Medulla oblongata (tissue), 1 donor: ENCODE measurements around the gene SAMD10.
"Not testable (repeated sequence)": the region's sequence is repeated elsewhere in the genome, so short reads cannot be mapped to it uniquely, and the experiment has no call there.

Source experiments
- DNase-seq: peaks from one replicate; pipeline ENCODE4 v3.0.0-alpha.2; 2015; ENCODE audit errors: extremely low spot score

The SAMD10 gene

DNA sequence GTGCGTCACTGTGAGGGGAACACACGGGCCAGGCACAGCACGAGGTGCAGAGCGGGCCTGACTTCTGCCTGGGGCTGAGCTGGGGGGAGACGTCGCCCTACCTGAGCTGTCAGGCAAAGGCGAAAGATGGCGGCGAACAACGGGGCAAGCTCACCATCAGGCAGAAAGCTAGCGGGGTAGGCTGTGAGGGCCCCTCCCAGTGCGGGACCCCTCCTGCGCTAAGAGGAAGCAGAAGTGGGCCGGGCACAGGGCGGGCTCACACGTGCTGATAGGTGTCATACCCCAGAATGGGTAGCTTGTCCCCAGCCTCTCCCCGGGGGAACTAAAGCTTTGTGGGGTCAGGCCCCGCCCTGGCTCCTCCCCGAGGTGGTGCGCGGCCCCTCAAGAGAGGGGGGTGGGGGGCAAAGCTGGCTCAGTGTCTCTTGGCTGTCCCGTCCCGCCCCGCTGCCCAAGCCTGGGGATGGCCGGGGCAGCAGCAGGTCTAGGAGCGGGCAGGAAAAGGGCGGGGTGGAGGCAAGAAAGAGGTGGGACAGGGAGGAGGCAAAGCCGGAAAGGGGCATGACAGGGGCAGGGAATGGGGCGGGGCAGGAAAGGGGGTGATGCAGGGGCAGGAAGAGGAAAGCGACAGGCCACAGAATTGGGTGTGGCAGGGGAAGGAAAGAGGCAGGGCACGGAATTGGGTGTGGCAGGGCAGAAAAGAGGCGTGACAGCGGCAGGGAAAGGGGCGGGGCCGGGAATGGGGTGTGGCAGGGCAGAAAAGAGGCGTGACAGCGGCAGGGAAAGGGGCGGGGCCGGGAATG, 38.0 kb downstream of the SAMD10 start:
- no peak for DNase-seq

DNA sequence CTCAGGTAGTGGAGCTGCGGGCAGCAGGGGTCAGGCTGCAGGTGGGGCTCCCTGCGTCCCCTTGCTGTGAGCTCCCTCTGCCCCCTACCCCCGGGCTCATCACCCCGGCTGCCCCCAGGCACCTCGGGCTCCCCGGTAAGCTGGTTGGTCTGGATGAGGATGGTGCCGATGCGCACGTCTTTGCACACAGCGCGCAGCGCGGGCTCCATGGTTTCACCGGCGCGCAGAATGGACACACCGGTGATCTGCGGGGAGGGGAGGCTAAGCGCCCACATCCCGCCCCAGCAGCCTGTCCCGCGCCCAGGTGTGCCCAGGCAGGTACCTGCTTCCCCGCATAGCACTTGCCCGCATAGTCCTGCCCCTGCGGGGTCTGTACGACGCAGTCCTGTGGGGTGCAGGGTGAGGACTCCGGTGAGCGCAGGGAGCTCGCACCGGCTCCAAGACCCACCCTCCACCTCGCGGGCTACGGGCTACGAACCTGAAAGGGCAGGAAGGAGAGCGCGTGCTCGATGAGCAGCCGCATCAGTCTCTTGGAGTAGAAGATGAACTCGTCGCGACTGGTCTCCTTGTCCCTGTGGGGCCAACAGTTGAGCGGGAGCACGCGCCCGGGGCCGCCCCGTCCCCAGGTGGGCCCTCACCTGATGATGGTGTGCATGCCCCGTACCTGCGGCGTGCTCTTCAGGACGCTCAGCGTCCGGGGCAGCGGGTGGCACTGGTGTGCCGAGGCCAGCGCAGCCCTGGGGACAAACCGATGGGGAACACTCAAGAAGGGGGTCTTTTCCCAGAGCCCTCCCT, 38.8 kb downstream of the SAMD10 start:
- no peak for DNase-seq

DNA sequence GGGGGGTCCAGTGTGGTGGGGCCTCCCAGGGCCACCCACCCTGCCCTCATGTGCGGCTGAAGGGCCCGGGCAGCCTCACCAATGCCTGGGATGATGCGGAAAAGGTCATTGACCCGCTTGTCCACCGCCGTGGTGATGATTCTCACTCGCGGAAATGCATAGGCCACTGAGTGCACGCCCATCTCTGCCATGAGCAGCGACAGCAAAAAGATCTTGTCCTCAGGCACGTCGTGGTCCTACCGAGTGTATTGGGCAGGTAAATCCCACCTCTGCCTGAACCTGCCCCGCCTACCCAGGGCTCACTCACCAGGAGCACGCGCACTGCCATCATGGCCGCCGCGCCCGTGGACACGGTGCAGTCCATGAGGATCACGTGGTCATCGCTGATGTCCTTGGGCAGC, 39.4 kb downstream of the SAMD10 start:
- no peak for DNase-seq

DNA sequence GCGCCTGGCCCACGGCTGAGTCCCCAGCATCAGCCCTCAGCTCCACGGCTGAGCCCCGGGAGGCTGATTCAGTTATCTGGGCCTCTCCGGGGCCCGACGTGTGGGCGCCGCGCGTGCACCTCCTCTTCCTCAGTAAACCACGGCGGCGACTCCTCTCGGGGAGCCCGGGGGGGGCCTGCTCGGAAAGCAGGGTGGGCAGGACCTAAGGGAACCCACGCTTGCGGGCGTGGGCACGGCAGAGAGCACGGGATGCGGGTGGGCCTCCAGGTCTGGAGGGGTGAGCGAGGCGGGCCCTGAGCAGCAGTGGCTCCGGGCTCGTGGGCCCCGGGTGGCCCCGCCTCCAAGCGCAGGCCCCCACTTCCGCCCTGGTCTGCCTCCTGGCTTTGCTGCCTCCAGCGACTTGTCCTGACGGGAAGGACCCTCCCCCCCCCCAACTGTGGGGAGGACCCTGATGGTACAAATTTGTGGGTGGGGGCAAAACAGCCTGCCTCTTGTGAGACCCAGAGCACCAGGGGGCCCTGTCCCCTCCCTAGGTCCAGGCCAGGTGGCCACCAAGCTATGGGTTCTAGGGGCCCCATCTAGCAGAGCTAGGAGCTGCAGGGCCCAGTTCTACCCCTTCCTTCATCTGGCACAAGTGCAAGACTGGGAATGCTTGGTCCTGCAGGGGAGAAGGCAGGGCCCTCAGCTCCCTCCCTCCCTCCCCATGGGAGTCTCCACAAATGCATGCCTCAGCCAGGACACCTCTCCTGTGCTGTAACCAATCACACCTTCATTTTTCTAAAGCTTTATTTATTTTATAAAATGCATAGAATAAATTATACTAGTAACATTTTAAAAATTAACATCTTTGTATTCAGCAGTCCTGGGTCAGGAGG, 40.1 kb downstream of the SAMD10 start:
- no peak for DNase-seq

DNA sequence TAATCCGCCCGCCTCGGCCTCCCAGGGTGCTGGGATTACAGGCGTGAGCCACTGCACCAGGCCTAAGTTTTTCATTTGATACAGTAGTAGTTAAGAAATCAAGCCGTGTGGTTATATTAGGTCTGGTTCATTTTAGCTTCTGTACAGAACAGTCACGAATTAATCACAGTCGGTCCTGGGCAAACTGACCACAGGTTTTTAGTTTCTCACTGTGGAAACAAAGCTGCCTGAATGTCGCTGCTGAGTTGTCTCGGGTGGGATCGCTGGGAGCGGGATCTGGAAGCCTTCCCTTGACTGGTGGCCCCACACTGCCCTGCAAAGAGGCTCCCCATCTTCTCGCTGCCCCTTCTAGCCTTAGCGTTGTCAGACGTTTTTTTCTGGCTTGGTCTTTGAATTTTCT, 41.8 kb downstream of the SAMD10 start:
- DNase-seq: no peak

DNA sequence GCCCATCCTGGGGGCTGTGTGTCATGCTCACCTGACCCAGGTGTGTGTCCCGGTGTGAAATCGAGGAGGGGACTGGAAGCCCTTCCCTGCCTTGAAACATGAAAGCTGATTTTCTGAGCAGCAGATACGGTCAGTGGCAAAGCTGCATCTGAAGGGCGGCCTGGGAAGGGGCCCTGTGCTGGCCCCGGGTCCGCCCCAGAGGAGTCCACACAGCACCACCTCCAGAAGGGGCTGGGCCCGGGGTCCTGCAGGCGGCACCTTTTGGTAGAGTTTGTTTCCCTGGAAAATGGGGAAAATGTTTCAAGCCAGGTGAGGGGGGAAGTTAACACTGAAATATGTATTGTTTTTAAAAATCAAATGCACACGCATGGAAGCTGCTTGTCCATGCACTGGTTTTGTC, 44.0 kb downstream of the SAMD10 start:
- DNase-seq: no peak

DNA sequence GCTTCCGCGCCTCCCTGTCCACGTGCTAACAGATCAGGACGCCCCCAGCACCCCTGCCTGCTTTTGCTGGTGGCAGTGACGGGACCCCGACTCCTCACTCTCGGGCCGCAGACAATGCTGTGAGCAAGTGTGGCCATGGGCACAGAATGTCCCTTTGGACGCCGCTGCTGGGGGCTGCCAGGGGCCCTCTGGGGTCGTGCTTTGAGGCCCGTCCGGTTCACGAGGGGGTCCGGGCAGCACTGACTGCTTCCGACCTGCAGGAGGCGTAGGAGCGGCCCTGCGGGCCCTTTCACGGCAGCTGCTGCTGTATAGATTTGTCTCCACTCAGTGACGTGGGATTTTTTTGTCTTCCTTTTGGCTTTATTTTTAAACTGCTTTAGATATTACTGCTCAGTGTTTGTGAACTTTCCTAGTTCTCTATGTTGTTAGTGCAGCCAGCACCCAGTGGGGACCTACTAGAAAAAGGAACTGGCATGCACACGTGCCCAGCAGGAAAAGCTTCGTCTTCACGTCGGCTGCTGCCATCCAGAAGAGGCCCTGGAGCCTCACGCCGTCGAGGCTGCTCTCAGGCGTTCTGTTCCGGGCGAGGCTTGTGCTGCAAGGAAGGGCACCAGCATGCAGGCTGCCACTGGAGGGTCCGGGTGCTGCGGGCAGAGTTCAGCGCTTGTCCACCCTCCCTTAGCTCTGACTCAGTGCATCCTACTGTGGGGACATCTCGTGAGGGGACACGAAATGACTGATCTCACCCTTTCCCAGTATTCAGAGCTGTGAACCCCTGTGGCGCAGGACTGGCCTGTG, 45.0 kb downstream of the SAMD10 start:
- DNase-seq: no peak

DNA sequence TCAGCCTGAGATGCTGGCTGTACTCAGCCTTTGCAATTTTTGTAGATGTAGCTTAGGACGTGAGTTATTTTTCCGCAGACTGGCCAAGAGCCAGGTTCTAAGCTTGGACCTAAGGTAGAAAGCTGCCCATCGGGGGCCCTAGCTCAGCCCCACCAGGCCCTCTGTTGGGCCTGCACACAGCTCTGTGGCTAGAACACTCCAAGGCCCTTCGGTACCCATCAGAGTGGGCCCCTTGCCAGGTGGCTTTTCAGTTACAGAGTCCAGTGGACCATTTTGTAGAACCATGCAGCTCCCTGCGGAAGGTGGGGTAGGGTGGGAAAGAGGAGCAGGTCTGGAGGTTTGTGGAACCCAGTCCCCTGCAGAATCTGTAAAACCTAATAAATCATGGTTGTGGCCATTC, 45.8 kb downstream of the SAMD10 start:
- DNase-seq: no peak

DNA sequence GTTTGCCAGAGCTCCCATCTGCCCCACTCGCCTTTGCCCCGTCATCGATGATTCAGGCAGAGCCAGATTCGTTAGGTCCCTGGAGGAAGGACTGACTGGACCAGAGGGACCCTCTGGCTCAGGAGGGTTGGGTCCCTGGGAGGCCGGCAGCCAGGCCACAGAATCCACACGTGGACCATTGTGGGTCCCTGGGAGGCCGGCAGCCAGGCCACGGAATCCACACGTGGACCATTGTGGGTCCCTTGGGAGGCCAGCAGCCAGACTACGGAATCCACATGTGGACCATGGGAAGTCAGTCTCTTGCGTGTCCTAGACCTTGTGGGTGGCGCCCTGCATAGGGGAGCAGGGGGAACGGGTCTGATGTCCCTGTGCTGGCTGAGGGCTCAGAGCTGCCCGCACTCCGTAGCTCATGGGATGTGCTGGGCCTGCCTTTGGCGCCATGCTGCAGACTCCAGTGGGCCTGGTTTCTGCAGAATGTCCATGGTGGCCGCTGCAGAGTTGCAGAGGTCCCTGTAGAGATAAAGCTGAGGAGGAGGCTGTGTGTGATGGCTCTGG, 46.8 kb downstream of the SAMD10 start:
- no peak for DNase-seq

DNA sequence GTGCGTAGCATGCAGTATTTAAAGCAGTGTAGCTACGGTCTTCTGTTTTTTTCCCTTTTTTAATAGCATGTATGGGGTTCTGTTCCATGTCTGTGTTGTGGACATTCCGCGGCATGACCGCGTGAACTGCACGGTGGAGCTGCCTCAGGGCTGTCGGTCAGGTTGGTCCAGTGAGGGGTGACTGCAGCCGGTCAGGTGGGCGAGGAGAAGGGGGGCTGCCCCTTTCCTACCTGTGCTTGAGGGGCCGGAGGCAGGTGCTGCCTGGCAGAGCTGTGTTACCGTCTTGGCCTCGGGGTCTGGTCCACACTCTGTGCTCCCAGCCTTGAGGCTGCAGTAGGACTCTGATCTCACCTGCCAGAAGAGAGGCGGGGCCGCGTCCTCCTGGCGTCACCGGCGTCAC, 47.7 kb downstream of the SAMD10 start:
- DNase-seq: no peak

DNA sequence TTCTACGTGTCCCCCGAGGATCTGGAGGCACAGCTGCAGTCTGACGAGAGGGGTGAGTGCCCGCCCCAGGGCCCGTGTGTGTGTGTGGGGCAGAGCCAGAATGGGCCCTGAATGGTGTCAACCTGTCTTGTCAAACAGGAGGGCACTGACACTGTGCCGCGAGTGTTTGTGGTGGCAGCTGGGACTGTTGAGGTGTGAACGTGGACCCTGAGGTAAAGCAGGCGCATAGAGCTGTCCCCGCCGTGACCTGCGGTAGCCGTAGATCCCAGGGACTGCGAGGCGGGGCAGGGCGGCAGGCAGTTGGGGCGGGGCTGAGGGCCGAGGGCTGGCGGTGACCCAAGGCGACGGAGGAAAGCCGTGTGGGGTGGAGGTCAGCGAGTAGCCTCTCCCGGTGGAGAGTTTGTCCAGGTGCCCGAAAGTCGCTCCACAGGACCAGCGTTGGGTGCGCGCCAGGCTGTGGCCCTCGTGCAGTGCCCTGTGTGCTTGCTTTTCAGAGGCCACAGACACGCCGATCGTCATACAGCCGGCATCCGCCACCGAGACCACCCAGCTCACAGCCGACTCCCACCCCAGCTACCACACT, 48.4 kb downstream of the SAMD10 start:
- DNase-seq: no peak

DNA sequence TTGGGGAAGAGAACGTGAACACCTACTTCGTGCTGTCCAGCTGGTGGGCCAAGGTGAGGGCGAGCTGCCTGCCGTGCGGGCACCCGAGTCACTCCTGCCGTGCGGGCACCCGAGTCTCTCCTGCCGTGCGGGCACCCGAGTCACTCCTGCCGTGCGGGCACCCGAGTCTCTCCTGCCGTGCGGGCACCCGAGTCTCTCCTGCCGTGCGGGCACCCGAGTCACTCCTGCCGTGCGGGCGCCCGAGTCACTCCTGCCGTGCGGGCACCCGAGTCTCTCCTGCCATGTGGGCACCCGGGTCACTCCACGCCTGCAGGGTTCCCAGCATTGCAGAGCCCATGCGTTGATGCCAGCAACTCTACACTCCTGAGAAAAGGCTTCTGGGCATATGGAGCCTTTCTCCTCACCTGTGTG, 50.0 kb downstream of the SAMD10 start:
- DNase-seq: not testable (repeated sequence)

DNA sequence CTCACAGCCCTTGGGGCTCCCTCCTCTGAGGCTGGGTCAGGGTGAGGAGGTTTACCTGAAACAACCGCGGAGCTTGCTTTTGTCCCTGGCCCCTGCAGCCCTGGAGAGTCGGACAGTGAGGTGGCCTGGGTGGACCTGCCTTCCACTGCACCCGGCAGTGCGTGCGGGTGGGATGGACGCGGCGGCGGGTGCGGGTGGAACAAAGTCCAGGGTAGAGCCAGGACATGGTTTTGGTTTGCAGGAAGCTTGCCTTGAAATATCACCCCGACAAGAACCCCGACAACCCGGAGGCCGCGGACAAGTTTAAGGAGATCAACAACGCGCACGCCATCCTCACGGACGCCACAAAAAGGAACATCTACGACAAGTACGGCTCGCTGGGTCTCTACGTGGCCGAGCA, 50.4 kb downstream of the SAMD10 start:
- no peak for DNase-seq

DNA sequence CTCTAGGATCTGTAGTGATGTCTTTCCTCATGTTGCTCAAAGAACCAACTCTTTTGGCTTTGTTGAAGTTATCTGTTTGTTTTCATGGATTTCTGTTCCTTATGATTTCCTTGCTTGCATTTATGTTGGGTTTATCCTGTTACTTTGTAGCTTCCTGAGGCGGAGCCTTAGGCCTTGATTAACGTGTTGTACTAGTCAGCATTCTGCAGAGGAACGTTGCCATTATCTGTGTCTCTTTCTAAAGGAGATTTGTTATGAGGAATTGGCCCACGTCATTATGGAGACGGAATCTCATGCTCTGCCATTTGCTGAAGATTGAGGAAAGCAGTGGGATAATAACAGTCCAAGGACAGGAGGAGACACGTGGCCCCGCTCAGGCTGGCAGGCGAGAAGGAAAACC, 53.1 kb downstream of the SAMD10 start:
- no peak for DNase-seq

DNA sequence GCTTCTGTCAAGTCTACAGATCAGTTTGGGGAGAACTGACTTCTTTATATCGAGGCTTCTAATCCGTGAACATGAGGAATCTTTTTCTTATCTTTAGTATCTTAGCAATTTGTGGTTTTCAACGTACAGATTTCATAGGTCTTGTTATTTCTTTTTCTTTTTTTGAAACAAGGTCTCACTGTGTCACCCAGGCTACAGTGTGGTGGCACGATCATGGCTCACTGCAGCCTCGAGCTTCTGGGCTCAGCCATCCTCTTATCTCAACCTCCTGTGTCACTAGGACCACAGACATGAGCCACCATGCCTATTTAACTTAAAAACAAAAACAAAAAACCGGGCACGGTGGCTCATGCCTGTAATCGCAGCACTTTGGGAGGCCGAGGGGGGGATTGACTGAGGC, 55.2 kb downstream of the SAMD10 start:
- DNase-seq: no peak
